HCT116 (cell line): ENCODE measurements around the gene FAM98C. TPM values are rescaled to one million over a fixed set of nuclear protein-coding genes. Genes with fewer than 3 reads are reported as not detected.

Experiments
- ATAC-seq: fragments of 200-7000 bp; cut with Tn5 transposase; 2 replicates; pipeline ENCODE4 v1.9.1; 2020; ENCODE audit warnings: mild to moderate bottlenecking, moderate library complexity
- BruUV-seq: library from RNA; stranded (reverse); fragments of 400-500 nt; replicated peaks from 2 replicates; lab custom pipeline; 2021; lab: Mats Ljungman, UMichigan
- CTCF ChIA-PET: fragments of 300-600 bp; sonication (Branson Sonifier 250); formaldehyde crosslinking; loops from one replicate; lab custom pipeline; 2021; ENCODE audit warnings: antibody characterized with exemption; lab: Charles Lee
- POLR2A ChIA-PET: fragments of 300-600, 350-600 bp; sonication (Branson Sonifier 250); formaldehyde crosslinking; loops from one replicate; lab custom pipeline; 2021; ENCODE audit warnings: antibody characterized with exemption; lab: Charles Lee
- RAD21 ChIA-PET, 2 experiments: fragments of 300-600 bp; sonication (Branson Sonifier 250); formaldehyde crosslinking; loops; one replicate each; lab custom pipeline; 2023; ENCODE audit warnings: low total read pairs in 2 of 2; ENCODE audit not compliant: uncharacterized antibody in 2 of 2, unreplicated experiment in 2 of 2, low non-redundant PET in 1 of 2; lab: Charles Lee
- DNase-seq: peaks from one replicate; pipeline ENCODE4 v3.0.0-alpha.2; 2010; ENCODE audit warnings: low read depth, low spot score
- H2AFZ ChIP-seq: fragments of 200-600 bp; shearing (Covaris generic), sonication (generic); 2 replicates; pipeline ENCODE4 v1.6.1; 2017; ENCODE audit warnings: low read depth, mixed run types, mixed read lengths, antibody characterized with exemption, low read length; ENCODE audit not compliant: poor library complexity, severe bottlenecking
- H3K27ac ChIP-seq: 2 replicates; pipeline ENCODE4 v1.5.1; 2012; ENCODE audit warnings: low read depth, low read length
- H3K27me3 ChIP-seq: fragments of 200-600 bp; sonication (generic); 2 replicates; pipeline ENCODE4 v1.6.1; 2016; ENCODE audit warnings: mixed run types, low read length, mixed read lengths; ENCODE audit not compliant: insufficient read depth
- H3K36me3 ChIP-seq, 2 experiments: fragments of 200-500 bp in 1 of 2; fragments of 200-600 bp in 1 of 2; sonication (Bioruptor generic) in 1 of 2; sonication (generic) in 1 of 2; 2 replicates each; pipeline versions ENCODE4 v1.5.1 to v1.6.1; 2014 to 2016; ENCODE audit warnings: low read length in 2 of 2, inconsistent platforms in 1 of 2, mixed read lengths in 1 of 2, mixed run types in 1 of 2; ENCODE audit not compliant: insufficient read depth in 2 of 2, control insufficient read depth in 1 of 2
- H3K4me1 ChIP-seq, 2 experiments: fragments of 200-600 bp in 1 of 2; sonication (generic) in 1 of 2; 2 replicates each; pipeline versions ENCODE4 v1.5.1 to v1.6.1; 2012 to 2017; ENCODE audit warnings: low read length in 2 of 2, inconsistent platforms in 1 of 2, mild to moderate bottlenecking in 1 of 2, mixed read lengths in 1 of 2, mixed run types in 1 of 2, moderate library complexity in 1 of 2; ENCODE audit not compliant: insufficient read depth in 2 of 2, control insufficient read depth in 1 of 2
- H3K4me2 ChIP-seq: fragments of 200-600 bp; sonication (generic); 2 replicates; pipeline ENCODE4 v1.6.1; 2017; ENCODE audit warnings: mixed run types, low read length, mixed read lengths
- H3K4me3 ChIP-seq, 2 experiments: fragments of 200-600 bp in 1 of 2; sonication (generic) in 1 of 2; replicated peaks in 1 of 2; 2 replicates each; pipeline ENCODE4 v1.5.1; 2011 to 2016; ENCODE audit warnings: low read length in 2 of 2, control low read depth in 1 of 2, low read depth in 1 of 2, mild to moderate bottlenecking in 1 of 2, mixed read lengths in 1 of 2, mixed run types in 1 of 2
- H3K79me2 ChIP-seq: fragments of 200-600 bp; sonication (generic); 2 replicates; pipeline ENCODE4 v1.6.1; 2017; ENCODE audit warnings: mild to moderate bottlenecking, mixed run types, low read length, moderate library complexity, mixed read lengths; ENCODE audit not compliant: insufficient read depth
- H3K9ac ChIP-seq: fragments of 200-600 bp; sonication (generic); 2 replicates; pipeline ENCODE4 v1.6.1; 2016; ENCODE audit warnings: low read length, mixed read lengths
- H3K9me2 ChIP-seq: fragments of 200-600 bp; sonication (generic), shearing (Covaris generic); 2 replicates; pipeline ENCODE4 v1.6.1; 2017; ENCODE audit warnings: mixed run types, mild to moderate bottlenecking, moderate library complexity; ENCODE audit not compliant: insufficient read depth
- H3K9me3 ChIP-seq, 2 experiments: fragments of 200-500 bp in 1 of 2; fragments of 200-600 bp in 1 of 2; sonication (Bioruptor generic) in 1 of 2; sonication (generic) in 1 of 2; 2 replicates each; pipeline ENCODE4 v1.6.1; 2014 to 2017; ENCODE audit warnings: low read length in 2 of 2, mixed read lengths in 2 of 2, inconsistent platforms in 1 of 2, low read depth in 1 of 2, mild to moderate bottlenecking in 1 of 2, mixed run types in 1 of 2, moderate library complexity in 1 of 2; ENCODE audit not compliant: control insufficient read depth in 1 of 2, insufficient read depth in 1 of 2
- H4K20me1 ChIP-seq: fragments of 200-600 bp; sonication (generic), shearing (Covaris generic); 2 replicates; pipeline ENCODE4 v1.6.1; 2017; ENCODE audit warnings: mixed run types, mild to moderate bottlenecking, moderate library complexity; ENCODE audit not compliant: insufficient read depth
- EZH2 ChIP-seq: fragments of 200-600 bp; sonication (generic); IDR thresholded peaks from 2 replicates; pipeline ENCODE4 v1.6.1; 2017; ENCODE audit warnings: antibody characterized with exemption, mixed run types
- POLR2A ChIP-seq: IDR thresholded peaks from 2 replicates; pipeline ENCODE4 v1.7.0; 2011; ENCODE audit warnings: borderline replicate concordance; ENCODE audit not compliant: insufficient read depth, insufficient read length; ENCODE audit errors: extremely low read depth
- REST ChIP-seq: IDR thresholded peaks from 2 replicates; pipeline ENCODE4 v1.6.1; 2012; ENCODE audit warnings: low read depth
- SP1 ChIP-seq: IDR thresholded peaks from 2 replicates; pipeline ENCODE4 v1.6.1; 2012; ENCODE audit warnings: low read depth
- intact Hi-C: fragments of 100-400 bp; cut with micrococcal nuclease; formaldehyde crosslinking; loops from 2 replicates; pipeline ENCODE4 v1.10.0; 2022
- total RNA-seq: library from RNA; stranded (reverse); gene quantifications from one replicate; pipeline ENCODE4 v1.2.1, GENCODE V29; 2021; ENCODE audit not compliant: unreplicated experiment

Gene FAM98C
- total RNA-seq, 1 experiment from 2014 or later = 33.8 TPM

- BruUV-seq = no TSS peak
- H3K4me2 ChIP-seq = peak overlapping the region; percentile 28; the same call in 1 of the 2 replicates
- intact Hi-C loops = no loop called here
Observed at GRCh38 chr19:38452430-38453366, 49.8 kb downstream of the FAM98C start.

More at GRCh38 chr19:38452430-38453366, 49.8 kb downstream of the FAM98C start:
- Histone ChIP-seq H3K9ac (no peak overlapping the region), H3K9me3 (no peaks in the 10 kb centered on the region), H3K27ac (no peak overlapping the region; the same call in 1 of the 2 replicates), H3K27me3 (no peaks in the 10 kb centered on the region), H3K36me3 (no peaks in the 10 kb centered on the region), H3K9me2 (no peaks in the 10 kb centered on the region), H4K20me1 (no peaks in the 10 kb centered on the region), H3K4me3 (no peak overlapping the region), H3K79me2 (no peaks in the 10 kb centered on the region), H3K4me1 (peaks cover 3 to 10% of the 10 kb centered on the region in 2 experiments; a peak in 3 of 4 replicates), H2AFZ (no peak overlapping the region)
- RAD21 ChIA-PET = no interaction called here
- no peak for TF ChIP-seq REST
- 0 out of 2 replicates have a peak, but pooled peaks have one; percentile 15 for TF ChIP-seq SP1
- TF ChIP-seq POLR2A = no peak
- TF ChIP-seq EZH2 = no peak
- ATAC-seq (peak; percentile 95), DNase-seq (peak; percentile 81)
- POLR2A ChIA-PET = interaction anchor here (0.6 kb wide), 1 partner anchor 138 kb away, joined by 4 read pairs; no protein-coding TSS in a partner anchor
- CTCF ChIA-PET = interaction anchor here (0.5 to 1.6 kb wide), 3 partner anchors 25 to 215 kb away, joined by 3 to 5 read pairs (median 3); partner anchors contain the start of gene FAM98C
